ENCODE measurements around the gene PSMD2.

PSMD2 gene

GRCh38 chr3:184314700-184315542, 15.9 kb downstream of the PSMD2 start:
- peak; percentile 55 for DNase-seq (ENCODE audit: low read depth)

GRCh38 chr3:184315543-184315867, 16.5 kb downstream of the PSMD2 start:
- no peak for DNase-seq (ENCODE audit: low read depth)
- peak overlapping the region; percentile 80 for H3K4me3 ChIP-seq (ENCODE audit: low read depth, low read length)

More at GRCh38 chr3:184314700-184315542, 15.9 kb downstream of the PSMD2 start:
- H3K4me3 ChIP-seq (ENCODE audit: low read depth, low read length) = peak overlapping the region; percentile 80

GRCh38 chr3:184315871-184316661, 17.0 kb downstream of the PSMD2 start:
- H3K4me3 ChIP-seq (ENCODE audit: low read depth, low read length) = peak overlapping the region; percentile 80

GRCh38 chr3:184316792-184317191, 17.8 kb downstream of the PSMD2 start:
- H3K4me3 ChIP-seq (ENCODE audit: low read depth, low read length) = peak overlapping the region; percentile 80

More at GRCh38 chr3:184315871-184316661, 17.0 kb downstream of the PSMD2 start:
- no peak for DNase-seq (ENCODE audit: low read depth)

GRCh38 chr3:184317201-184317600, 18.2 kb downstream of the PSMD2 start:
- peak overlapping the region; percentile 27 for H3K4me3 ChIP-seq (ENCODE audit: low read depth, low read length)
- DNase-seq (ENCODE audit: low read depth) = no peak

More at GRCh38 chr3:184316792-184317191, 17.8 kb downstream of the PSMD2 start:
- DNase-seq (ENCODE audit: low read depth) = no peak

- H3K4me3 ChIP-seq (ENCODE audit: low read depth, low read length) = no peak overlapping the region
- DNase-seq (ENCODE audit: low read depth) = peak; percentile 84
Observed at GRCh38 chr3:184320104-184320445, 21.0 kb downstream of the PSMD2 start.

GRCh38 chr3:184321666-184322065, 22.6 kb downstream of the PSMD2 start:
- H3K4me3 ChIP-seq (ENCODE audit: low read depth, low read length) = no peak overlapping the region

GRCh38 chr3:184322731-184323487, 23.9 kb downstream of the PSMD2 start:
- no peak overlapping the region for H3K4me3 ChIP-seq (ENCODE audit: low read depth, low read length)
- DNase-seq (ENCODE audit: low read depth) = no peak

More at GRCh38 chr3:184321666-184322065, 22.6 kb downstream of the PSMD2 start:
- no peak for DNase-seq (ENCODE audit: low read depth)

GRCh38 chr3:184323696-184324095, 24.7 kb downstream of the PSMD2 start:
- DNase-seq (ENCODE audit: low read depth) = no peak
- H3K4me3 ChIP-seq (ENCODE audit: low read depth, low read length) = no peak overlapping the region

GRCh38 chr3:184325269-184325668, 26.2 kb downstream of the PSMD2 start:
- DNase-seq (ENCODE audit: low read depth) = no peak
- H3K4me3 ChIP-seq (ENCODE audit: low read depth, low read length) = no peak overlapping the region

- no peak for DNase-seq (ENCODE audit: low read depth)
- H3K4me3 ChIP-seq (ENCODE audit: low read depth, low read length) = no peak overlapping the region
Observed at GRCh38 chr3:184325715-184326369, 26.8 kb downstream of the PSMD2 start.

GRCh38 chr3:184327171-184327570, 28.1 kb downstream of the PSMD2 start:
- H3K4me3 ChIP-seq (ENCODE audit: low read depth, low read length) = no peak overlapping the region
- DNase-seq (ENCODE audit: low read depth) = no peak

- no peak overlapping the region for H3K4me3 ChIP-seq (ENCODE audit: low read depth, low read length)
- no peak for DNase-seq (ENCODE audit: low read depth)
Observed at GRCh38 chr3:184328516-184328915, 29.5 kb downstream of the PSMD2 start.

GRCh38 chr3:184332370-184333090, 33.5 kb downstream of the PSMD2 start:
- peak; percentile 70 for DNase-seq (ENCODE audit: low read depth)
- H3K4me3 ChIP-seq (ENCODE audit: low read depth, low read length) = no peak overlapping the region

GRCh38 chr3:184333190-184333589, 34.1 kb downstream of the PSMD2 start:
- DNase-seq (ENCODE audit: low read depth) = no peak
- H3K4me3 ChIP-seq (ENCODE audit: low read depth, low read length) = no peak overlapping the region

GRCh38 chr3:184333700-184334099, 34.7 kb downstream of the PSMD2 start:
- no peak for DNase-seq (ENCODE audit: low read depth)
- no peak overlapping the region for H3K4me3 ChIP-seq (ENCODE audit: low read depth, low read length)

- H3K4me3 ChIP-seq (ENCODE audit: low read depth, low read length) = no peak overlapping the region
- no peak for DNase-seq (ENCODE audit: low read depth)
Observed at GRCh38 chr3:184334470-184335158, 35.6 kb downstream of the PSMD2 start.

- peak overlapping the region; percentile 67 for H3K4me3 ChIP-seq (ENCODE audit: low read depth, low read length)
- DNase-seq (ENCODE audit: low read depth) = no peak
Observed at GRCh38 chr3:184335291-184335660, 36.2 kb downstream of the PSMD2 start.
